GM10248 (cell line): ENCODE results near the gene CADPS2.

Experiments used
- CTCF ChIA-PET: fragments of 300-600 bp; sonication (Branson Sonifier 250); formaldehyde crosslinking; extraction: SDS; loops from one replicate; lab custom pipeline; 2021; ENCODE audit warnings: antibody characterized with exemption; lab: Yijun Ruan, JAX
- POLR2A ChIA-PET: fragments of 350-650 bp; sonication (Branson Sonifier 250); formaldehyde crosslinking; extraction: SDS; loops from one replicate; lab custom pipeline; 2020; ENCODE audit warnings: antibody characterized with exemption; lab: Yijun Ruan, JAX
- DNase-seq: peaks from one replicate; pipeline ENCODE4 v3.0.0; 2012; ENCODE audit errors: extremely low spot score
- TF ChIP-seq, protein P1 (sequence below): IDR thresholded peaks from 2 replicates; pipeline ENCODE4 v1.5.1; 2012; ENCODE audit warnings: mild to moderate bottlenecking, low read depth; ENCODE audit errors: extremely low read depth, missing control alignments, control extremely low read depth

Gene CADPS2

GRCh38 chr7:122886357-122887081 is at the start of gene CADPS2:
TSS of gene CADPS2 (minus strand) at chr7:122886460. CDS start at chr7:122886337, 123 bp downstream.
- CTCF ChIA-PET: interaction anchor here (1.6 to 1.7 kb wide), 2 partner anchors 10 to 478 kb away, joined by 5 to 6 read pairs; no protein-coding TSS in a partner anchor
- peak; percentile 61 for DNase-seq
- POLR2A ChIA-PET: no interaction called here
- TF ChIP-seq, protein P1, sequence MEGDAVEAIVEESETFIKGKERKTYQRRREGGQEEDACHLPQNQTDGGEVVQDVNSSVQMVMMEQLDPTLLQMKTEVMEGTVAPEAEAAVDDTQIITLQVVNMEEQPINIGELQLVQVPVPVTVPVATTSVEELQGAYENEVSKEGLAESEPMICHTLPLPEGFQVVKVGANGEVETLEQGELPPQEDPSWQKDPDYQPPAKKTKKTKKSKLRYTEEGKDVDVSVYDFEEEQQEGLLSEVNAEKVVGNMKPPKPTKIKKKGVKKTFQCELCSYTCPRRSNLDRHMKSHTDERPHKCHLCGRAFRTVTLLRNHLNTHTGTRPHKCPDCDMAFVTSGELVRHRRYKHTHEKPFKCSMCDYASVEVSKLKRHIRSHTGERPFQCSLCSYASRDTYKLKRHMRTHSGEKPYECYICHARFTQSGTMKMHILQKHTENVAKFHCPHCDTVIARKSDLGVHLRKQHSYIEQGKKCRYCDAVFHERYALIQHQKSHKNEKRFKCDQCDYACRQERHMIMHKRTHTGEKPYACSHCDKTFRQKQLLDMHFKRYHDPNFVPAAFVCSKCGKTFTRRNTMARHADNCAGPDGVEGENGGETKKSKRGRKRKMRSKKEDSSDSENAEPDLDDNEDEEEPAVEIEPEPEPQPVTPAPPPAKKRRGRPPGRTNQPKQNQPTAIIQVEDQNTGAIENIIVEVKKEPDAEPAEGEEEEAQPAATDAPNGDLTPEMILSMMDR: no peak

- CTCF ChIA-PET: no interaction called here
- TF ChIP-seq, protein P1: no peak
- POLR2A ChIA-PET: no interaction called here
- no peak for DNase-seq
These were observed 49.4 kb upstream of the CADPS2 start for GRCh38 chr7:122935620-122936019.

GRCh38 chr7:122919643-122920181 is 33.5 kb upstream of the CADPS2 start:
- CTCF ChIA-PET: no interaction called here
- no peak for DNase-seq
- TF ChIP-seq, protein P1: no peak
- POLR2A ChIA-PET: no interaction called here

GRCh38 chr7:122914812-122915211 is 28.6 kb upstream of the CADPS2 start:
- ChIA-PET CTCF (interaction anchor here (1.1 to 1.5 kb wide), 2 partner anchors 9 to 10 kb away, joined by 4 to 6 read pairs; no protein-coding TSS in a partner anchor), POLR2A (interaction anchor here (0.7 kb wide), 1 partner anchor 11 kb away, joined by 6 read pairs; no protein-coding TSS in a partner anchor)
- DNase-seq: no peak
- TF ChIP-seq, protein P1: no peak

- ChIA-PET POLR2A (no interaction called here), CTCF (interaction anchor here (1.5 kb wide), 1 partner anchor 11 kb away, joined by 6 read pairs; no protein-coding TSS in a partner anchor)
- no peak for DNase-seq
- TF ChIP-seq, protein P1: no peak
These were observed 27.3 kb upstream of the CADPS2 start for GRCh38 chr7:122913608-122914007.

GRCh38 chr7:122902751-122903495 is 16.7 kb upstream of the CADPS2 start:
- TF ChIP-seq, protein P1: no peak
- ChIA-PET POLR2A (no interaction called here), CTCF (no interaction called here)
- DNase-seq: no peak
